ENCODE data around the gene ATP5F1B.
"Not testable (repeated sequence)": the region's sequence is repeated elsewhere in the genome, so short reads cannot be mapped to it uniquely, and the experiment has no call there.

The ATP5F1B gene

DNA sequence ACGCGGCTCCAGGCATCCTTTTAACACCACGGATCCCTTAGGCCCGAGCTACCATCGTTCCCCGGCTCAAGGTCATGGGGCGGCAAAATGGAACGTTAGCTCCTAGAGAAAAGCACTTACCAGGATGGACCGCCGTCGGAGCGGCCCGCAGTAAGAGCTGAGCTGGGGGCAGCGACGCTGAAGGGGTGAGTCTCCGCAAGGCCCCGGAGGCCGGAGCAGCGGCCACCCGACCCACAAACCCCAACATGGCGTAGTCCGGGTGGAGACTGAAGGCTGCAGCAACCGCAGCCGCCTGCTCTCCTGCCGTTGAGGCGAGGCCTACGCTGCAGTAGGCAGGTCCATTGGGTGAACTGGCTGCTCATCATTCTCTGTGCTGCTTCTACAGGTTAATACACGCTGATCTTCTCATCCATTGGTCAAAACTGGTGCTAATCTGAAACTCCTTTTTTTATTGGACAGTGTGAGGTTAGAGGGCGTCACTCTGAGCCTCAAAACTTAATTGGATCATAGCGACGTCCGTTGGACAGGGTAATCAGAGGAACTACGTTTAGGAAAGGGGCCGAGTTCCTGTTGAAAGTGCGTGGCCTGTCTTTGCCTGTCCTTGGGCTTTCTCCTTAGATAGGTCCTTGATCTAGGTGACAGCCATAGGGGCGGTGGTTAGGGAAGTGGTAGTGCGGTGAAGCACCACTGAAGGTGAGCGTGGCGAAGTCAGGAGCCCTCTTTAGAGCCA is at the start of gene ATP5F1B:
ATP5F1B (minus strand) TSS at position 268 of the 730 bp plus-strand sequence; CDS start at position 247, 21 bp downstream.
- DNase-seq (ENCODE audit: low read depth) = peak; percentile 56

DNA sequence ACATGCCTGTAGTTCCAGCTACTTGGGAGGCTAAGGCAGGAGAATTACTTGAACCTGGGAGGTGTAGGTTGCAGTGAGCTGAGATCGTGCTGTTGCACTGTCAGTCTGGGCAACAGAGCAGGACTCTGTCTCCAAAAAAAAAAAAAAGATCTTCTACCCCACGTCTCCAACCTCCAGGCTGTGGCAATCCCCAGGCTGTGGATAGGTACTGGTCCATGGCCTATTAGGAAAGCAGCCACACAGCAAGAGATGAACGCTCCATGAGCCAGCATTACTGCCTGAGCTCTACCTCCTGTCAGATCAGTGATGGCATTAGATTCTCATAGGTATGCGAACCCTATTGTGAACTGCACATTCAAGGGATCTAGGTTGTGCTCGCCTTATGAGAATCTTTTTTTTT is 48.4 kb upstream of the ATP5F1B start:
- DNase-seq (ENCODE audit: low read depth) = no peak

DNA sequence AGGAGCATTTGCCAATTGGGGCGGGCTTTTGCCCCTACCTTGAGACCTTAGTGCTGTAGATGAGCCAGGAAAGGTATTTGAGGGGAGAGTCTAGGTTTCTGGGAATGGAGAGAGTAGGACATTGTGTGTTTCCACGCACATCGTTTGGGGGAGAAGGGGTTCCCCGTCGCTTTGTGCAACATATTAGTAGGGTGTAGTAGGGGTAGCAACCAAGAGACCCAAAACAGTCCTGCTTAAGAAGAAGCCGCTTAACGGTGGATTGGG is 43.0 kb upstream of the ATP5F1B start:
- DNase-seq (ENCODE audit: low read depth) = no peak

DNA sequence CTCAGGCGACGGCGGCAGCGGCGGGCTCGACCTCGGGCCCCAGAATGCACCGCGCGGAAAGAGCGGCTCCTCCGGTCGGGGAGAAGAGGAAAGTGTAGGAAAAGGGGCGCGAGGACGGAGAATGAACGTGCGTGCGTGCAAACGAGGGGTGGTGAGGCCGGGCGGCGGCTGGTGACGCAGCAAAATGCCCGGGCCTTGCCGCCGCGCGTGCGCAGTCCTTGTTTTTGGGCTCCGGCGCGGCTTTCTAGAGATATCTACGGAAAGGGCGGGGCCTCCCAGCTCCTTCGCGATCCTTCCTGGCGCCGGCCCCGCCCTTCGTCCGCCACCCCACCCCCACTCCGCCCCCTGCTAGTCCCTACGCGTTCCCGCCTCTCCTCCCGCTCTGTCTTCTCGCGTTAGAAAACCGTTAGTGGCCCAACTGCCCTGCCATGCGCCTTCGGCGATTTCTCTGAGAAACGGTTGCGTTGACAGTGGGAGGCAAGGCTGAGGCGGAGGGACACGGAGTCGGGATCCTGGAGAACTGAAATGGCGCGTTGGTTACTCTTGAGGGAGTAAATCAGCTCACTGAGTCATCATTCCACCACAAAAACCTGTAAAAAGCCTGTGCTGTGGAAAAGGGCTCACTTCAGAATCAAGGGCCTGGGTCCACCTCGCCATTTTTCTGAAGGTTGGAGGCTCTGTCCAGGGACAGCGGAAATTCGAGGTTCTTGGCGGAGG is 42.5 kb upstream of the ATP5F1B start, which contains the start of gene PTGES3:
PTGES3 (minus strand) TSS at position 156 of the 717 bp plus-strand sequence. CDS start 285 bp downstream, outside the sequence.
- DNase-seq (ENCODE audit: low read depth) = peak; percentile 96

DNA sequence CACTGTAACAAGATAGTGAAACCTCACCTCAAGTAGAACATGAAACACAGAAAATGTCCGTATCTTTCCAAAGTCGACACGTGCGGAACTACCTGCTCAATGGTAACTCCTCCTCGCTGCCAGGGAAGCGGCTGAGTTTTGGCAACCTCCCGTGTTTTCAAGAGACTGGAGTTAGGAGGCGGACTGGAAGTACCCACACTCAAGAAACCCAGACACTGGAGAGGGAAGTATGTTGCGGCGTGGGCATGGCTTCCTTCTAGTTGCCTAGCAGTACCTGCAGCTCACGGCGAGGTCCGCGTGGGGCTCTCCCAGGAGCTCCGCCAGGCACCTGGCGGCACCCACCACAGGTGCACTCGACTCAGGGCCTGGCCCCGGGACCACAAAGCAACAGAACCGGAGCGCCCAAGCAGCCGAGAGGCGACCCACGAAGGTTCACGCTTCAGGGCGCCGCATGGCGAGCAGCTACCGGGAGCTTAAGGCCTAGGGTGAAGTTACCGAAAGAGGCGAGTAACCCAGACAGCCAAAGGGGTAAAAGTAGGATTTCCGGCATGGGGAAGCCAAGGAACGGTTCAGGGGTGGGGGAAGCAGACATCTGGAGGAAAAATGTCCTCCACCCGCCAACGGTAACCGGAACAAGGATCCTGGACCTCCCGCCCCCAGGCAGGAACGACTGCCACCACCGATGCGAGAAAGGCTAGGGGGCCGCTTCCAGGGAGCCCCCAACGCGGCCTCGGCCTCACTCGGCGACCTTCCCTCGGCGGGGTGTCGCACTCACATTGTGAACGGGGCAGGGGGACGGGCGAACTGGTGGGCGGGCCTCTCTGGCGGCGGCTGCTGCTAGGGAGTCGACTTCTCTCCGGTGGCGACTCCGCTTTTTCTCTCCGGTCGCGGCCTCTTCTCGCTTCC is 41.7 kb upstream of the ATP5F1B start:
- peak; percentile 31 for DNase-seq (ENCODE audit: low read depth)

DNA sequence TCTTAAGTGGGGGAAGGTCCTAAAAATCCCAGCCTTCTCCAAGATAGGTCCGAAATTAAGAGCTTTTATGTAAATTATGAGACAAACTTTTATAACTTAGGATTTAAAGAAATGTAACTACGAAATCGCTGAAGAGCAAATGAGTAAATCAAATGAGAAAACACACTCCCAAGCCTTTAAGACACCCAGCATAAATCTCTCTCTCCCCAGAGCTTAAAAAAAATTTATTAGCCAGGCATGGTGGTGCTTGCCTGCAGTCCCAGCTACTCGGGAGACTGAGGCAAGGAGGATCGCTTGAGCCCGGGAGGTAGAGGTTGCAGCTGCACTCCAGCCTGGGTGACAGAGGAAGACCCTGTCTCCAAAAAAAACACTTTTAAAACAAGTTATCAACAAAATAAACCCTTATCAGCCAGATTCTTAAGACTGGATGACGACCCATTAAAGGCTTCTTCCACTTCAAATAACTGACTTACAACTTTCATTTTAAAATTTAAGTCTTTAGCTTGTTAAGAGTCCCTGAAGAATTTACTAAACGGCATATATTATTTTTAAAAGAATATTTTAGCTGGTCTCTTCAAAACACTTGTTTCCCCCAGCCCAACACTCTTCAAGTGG is 39.1 kb upstream of the ATP5F1B start:
- no peak for DNase-seq (ENCODE audit: low read depth)

DNA sequence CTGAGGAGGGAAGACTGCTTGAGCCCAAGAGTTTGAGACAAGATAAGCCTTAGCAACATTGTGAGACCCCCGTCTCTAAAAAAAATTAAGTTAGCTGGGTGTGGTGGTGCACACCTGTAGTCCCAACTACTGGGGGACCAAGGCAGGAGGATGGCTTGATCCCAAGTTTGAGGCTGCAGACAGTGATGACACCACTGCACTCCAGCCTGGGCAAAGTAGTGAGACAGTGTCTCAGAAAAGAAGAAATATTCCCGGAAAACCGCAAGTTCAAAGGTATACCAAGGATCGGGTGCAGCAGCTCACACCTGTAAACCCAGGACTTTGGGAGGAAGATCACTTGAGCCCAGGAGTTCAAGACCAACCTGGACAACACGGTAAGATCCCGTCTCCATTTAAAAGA is 36.5 kb upstream of the ATP5F1B start:
- no peak for DNase-seq (ENCODE audit: low read depth)

DNA sequence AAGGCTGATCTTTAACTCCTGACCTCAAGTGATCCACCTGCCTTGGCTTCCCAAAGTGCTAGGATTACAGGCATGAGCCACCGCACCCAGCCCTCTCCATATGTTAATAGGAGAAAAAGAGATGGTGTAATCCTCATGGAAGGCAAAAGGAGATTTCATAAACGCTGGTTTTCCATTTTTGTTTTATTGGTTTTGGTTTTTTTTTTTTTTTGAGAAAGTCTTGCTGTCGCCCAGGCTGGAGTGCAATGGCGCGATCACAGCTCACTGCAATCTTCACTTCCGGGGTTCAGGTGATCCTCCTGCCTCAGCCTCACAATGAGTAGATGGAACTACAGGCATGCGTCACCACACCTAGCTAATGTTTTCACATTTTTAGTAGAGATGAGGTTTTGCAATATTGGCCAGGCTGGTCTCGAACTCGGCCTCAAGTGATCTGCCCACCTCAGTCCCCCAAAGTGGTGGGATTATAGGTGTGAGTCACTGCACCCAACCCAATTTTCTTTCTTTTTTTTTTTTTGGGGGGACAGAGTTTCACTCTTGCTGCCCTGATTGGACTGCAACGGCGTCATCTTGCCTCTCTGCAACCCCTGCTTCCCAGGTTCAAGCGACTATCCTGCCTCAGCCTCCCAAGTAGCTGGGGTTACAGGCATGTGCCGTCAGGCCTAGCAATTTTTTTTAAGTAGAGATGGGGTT is 34.2 kb upstream of the ATP5F1B start:
- no peak for DNase-seq (ENCODE audit: low read depth)

DNA sequence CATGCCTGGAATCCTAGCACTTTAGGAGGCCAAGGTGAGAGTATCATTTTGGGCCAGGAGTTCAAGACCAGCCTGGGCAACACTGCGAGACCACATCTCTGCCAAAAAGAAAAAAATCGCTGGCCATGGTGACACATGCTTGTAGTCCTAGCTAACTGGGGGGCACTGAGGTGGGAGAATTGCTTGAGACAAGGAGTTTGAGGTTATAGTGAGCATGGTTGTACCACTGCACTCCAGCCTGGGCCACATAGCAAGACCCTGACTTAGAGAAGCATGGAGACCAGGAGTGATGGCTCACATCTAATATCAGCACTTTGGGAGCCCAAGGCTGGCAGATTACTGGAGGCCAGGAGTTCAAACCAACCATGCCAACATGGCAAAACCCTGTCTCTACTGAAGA is 33.1 kb upstream of the ATP5F1B start:
- no peak for DNase-seq (ENCODE audit: low read depth)

DNA sequence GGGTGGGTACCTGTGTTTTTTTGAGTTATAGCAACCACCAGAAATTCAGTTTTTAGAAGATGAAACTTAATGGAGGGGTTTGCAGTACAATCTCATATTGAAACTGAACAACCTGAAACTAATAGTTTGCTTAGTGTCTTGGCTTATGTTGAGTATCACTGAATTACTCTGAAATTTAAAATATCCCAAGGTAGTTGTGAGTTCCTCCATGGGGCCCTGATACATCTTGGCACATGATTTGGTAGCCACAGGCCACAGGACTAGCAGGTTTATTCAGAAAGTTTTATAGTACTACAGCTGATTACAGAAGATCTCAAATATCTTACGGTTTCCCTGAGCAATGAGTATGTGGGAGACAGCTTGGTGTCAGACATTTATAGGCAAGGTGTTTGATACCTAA is 31.9 kb upstream of the ATP5F1B start:
- no peak for DNase-seq (ENCODE audit: low read depth)

DNA sequence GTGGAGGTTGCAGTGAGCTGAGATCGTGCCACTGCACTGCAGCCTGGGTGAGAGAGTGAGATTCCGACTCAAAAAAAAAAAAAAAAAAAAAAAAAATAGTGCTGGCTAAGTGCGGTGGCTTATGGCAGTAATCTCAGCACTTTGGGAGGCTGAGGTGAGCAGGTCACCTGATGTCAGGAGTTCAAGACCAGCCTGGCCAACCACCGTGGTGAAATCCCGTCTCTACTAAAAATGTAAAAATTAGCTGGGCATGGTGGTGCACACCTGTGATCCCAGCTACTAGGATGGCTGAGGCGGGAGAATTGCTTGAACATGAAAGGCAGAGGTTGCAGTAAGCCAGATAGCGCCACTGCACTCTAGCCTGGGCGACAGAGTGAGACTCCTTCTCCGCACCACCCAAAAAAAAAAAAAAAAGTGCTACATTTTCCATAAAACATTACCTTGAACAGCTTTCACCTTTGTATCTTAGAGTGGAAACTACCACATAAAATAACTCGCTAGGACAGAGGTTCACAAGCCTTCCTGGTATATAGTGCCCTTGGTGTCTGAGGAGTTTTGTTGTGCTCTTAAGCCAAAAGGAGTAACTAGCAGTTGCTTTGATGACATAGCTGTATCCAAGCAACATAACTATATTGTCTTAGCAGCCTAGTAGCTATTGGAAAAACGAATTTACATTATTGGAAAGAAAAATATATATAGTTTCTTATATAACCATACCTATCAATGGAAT is 31.2 kb upstream of the ATP5F1B start:
- DNase-seq (ENCODE audit: low read depth) = no peak

DNA sequence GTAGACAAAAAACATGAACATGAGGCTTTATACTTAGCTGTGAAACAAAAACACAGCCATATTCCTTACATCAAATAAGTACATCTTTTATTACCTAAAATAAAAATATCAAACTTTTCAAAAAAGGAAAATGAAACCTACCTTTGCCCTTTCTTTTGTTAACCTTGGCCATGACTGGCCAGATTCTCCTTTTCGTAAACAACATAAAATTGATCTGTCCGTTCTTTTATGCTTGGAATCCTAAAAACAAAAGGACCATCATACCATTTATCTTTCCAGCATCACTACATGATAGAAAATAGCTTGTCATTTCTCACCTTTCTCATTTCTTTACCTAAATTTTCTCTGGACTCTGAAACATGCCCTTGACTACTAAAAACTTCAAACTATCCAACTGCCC is 25.8 kb upstream of the ATP5F1B start:
- no peak for DNase-seq (ENCODE audit: low read depth)

DNA sequence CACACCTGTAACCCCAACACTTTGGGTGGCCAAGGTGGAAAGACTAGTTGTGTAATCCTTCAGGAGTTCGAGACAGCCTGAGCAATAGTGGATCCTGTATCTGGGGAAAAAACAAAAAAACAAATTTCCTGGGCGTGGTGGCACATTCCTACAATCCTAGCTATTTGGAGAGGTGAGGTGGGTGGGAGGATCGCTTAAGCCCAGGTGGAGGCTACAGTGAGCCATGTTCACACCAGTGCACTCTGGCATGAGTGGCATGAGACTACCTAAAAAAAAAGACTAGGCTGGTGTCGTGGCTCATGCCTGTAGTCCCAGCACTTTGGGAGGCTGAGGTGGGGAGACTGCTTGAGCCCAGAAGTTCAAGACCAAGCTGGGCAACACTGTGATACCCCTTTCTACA is 25.1 kb upstream of the ATP5F1B start:
- DNase-seq (ENCODE audit: low read depth) = no peak

DNA sequence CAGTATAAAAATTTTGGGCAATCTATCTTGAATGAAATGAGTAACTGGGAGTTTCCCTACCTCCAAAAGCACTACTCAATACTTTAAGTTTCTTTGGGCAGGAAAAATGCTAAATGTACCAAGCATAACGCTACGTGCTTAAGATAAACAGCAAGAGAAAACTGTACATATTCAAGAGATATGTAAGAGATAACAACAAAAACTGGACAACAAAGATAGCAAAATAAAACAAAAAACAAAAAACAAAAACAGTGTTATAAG is 22.3 kb upstream of the ATP5F1B start:
- no peak for DNase-seq (ENCODE audit: low read depth)

DNA sequence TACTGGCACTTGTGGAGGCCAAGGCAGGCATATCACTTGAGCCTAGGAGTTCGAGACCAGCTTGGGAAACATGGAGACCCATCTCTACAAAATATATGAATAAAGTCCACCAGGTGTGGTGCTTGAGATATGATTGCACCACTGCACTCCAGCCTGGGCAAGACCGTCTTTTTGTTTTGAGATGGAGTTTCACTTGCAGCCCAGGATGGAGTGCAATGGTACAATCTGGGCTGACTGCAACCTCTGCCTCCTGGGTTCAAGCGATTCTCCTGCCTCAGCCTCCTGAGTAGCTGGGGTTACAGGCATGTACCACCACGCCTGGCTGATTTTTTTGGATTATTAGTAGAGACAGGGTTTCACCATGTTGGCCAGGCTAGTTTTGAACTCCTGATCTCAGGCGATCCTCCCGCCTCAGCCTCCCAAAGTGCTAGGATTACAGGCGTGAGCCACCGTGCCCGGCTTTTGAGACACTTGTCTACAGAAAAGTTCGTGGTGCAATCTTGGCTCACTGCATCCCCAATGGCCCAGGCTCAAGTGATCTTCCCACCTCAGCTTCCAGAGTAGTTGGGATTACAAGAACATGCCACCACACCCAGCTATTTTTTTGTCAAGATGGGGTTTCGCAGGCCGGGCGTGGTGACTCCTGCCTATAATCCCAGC is 16.3 kb upstream of the ATP5F1B start:
- no peak for DNase-seq (ENCODE audit: low read depth)

DNA sequence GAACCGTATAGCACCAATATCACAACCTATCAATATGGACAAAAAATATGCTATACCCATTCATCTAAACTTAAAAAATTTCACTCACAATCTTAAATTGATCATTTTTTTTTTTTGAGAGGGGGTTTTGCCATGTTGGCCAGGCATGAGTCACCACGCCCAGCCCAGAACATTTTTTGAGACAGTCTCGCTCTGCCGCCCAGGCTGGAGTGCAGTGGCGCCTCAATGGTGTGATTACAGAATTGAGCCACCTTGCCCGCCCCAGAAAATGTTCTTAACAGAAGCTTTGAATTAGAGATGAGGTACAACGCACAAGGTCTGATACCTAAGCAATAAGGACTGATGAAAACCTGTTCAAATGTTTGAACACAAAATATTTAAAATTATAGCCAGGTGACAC is 15.8 kb upstream of the ATP5F1B start:
- DNase-seq (ENCODE audit: low read depth) = no peak

DNA sequence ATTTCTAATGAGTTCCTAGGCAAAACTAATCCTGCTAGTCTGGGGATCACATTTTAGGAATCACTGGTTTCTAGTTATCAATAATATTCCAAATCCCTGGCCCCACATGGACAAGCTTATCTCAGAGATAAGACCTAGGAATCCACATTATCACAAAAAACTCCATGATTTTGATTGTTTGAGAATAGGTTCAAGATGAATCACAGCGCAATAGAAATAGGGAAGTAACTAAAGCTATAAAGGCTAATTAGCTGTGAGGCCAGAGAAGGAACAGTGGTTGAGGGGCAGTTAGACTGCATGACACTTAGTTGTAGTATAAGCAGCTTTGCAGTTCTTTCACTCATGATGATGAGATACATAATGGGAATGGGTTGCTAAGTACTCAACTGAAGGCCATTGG is 13.1 kb upstream of the ATP5F1B start:
- no peak for DNase-seq (ENCODE audit: low read depth)

DNA sequence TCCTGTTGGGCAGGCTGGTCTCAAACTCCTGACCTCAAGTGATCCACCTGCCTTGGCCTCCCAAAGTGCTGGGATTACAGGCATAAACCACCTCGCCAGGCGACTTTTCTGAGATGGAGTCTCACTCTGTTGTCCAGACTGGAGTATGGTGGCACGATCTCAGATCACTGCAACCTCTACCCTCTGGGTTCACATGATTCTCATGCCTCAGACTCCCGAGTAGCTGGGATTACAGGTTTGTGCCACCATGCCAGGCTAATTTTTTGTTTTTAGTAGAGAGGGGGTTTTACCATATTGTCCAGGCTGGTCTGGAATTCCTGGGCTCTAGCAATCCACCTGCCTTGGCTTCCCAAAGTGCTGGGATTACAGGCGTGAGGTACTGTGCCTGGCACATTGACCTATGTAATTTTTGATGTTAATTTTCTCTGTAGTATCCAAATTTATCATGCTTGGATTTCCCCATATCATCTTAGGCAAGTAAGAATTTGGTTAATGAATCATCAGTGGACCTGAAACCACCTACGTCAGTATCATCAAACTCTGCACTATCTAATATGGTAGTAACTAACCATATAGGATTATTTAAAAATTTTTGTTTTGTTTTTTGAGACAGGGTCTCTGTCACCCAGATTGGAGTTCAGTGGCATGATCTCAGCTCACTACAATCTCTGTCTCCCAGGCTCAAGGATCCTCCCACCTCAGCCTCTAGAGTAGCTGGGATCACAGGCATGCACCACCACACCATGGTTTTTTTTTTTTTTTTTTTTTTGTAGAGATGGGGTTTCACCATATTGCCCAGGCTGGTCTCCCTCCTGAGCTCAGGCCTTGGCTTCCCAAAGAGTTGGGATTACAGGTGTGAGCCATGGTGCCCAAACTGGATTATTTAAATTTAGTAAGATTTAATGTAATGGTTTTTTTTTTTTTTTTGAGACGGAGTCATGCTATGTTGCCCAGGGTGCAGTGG is 11.9 kb upstream of the ATP5F1B start:
- no peak for DNase-seq (ENCODE audit: low read depth)

DNA sequence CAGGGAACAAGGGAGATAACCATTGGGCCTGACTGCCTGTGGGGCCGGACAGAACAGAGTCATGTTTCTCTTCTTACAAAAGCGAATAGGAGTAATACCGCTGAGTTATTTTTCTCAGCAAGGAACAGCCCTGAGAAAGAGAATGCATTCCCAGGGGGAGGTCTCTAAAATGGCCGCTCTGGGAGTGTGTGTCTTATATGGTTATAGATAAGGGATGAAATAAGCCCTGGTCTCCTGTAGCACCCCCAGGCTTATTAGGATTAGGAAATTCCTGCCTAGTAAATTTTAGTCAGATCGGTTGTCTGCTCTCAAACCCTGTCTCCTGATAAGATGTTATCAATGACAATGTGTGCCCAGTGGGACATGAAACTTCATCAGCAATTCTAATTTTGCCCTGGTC is 8.0 kb upstream of the ATP5F1B start:
- DNase-seq (ENCODE audit: low read depth) = not testable (repeated sequence)

DNA sequence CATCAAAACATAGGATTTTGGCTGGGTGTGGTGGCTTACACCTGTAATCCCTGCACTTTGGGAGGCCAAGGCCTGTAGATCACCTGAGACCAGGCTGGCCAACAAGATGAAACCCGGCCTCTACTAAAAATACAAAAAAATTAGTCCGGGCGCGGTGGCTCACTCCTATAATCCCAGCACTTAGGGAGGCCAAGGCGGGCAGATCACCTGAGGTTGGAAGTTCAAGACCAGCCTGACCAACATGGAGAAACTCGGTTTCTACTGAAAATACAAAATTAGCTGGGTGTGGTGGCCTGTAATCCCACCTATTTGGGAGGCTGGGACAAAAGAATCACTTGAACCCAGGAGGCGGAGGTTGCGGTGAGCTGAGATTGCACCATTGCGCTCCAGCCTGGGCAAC is 2.2 kb upstream of the ATP5F1B start:
- DNase-seq (ENCODE audit: low read depth) = not testable (repeated sequence)
